MM.1S (cell line): ENCODE data around the gene PLIN4.

ENCODE experiments used
- DNase-seq: peaks from one replicate; pipeline ENCODE4 v3.0.0-alpha.2; 2015
- H2AFZ ChIP-seq: fragments of 300-600 bp; sonication (generic); 2 replicates; pipeline ENCODE4 v1.6.0; 2016; ENCODE audit warnings: antibody characterized with exemption, low read length
- H3F3A ChIP-seq: fragments of 300-600 bp; sonication (generic); 2 replicates; pipeline ENCODE4 v1.6.1; 2016; ENCODE audit warnings: mild to moderate bottlenecking, antibody characterized with exemption, low read length, moderate library complexity, mixed read lengths; ENCODE audit not compliant: insufficient read depth
- H3K27ac ChIP-seq: fragments of 300-600 bp; sonication (generic); 2 replicates; pipeline ENCODE4 v1.5.1; 2016; ENCODE audit warnings: mild to moderate bottlenecking, low read length
- H3K27me3 ChIP-seq: fragments of 300-600 bp; sonication (generic); replicated peaks from 2 replicates; pipeline ENCODE4 v1.6.0; 2016; ENCODE audit warnings: low read length; ENCODE audit not compliant: insufficient read depth
- H3K36me3 ChIP-seq: fragments of 300-600 bp; sonication (generic); replicated peaks from 2 replicates; pipeline ENCODE4 v1.6.1; 2016; ENCODE audit warnings: mild to moderate bottlenecking, low read length, mixed read lengths; ENCODE audit not compliant: insufficient read depth
- H3K4me1 ChIP-seq: fragments of 300-600 bp; sonication (generic); 2 replicates; pipeline ENCODE4 v1.6.1; 2016; ENCODE audit warnings: low read length, mixed read lengths
- H3K4me2 ChIP-seq: fragments of 300-600 bp; sonication (generic); 2 replicates; pipeline ENCODE4 v1.6.0; 2016; ENCODE audit warnings: low read depth, low read length
- H3K4me3 ChIP-seq: fragments of 300-600 bp; sonication (generic); 2 replicates; pipeline ENCODE4 v1.5.1; 2016; ENCODE audit warnings: low read length, mixed read lengths
- H3K79me2 ChIP-seq: fragments of 300-600 bp; sonication (generic); 2 replicates; pipeline ENCODE4 v1.6.1; 2016; ENCODE audit warnings: mixed run types, low read length, mixed read lengths
- H3K9ac ChIP-seq: fragments of 300-600 bp; sonication (generic); 2 replicates; pipeline ENCODE4 v1.6.1; 2016; ENCODE audit warnings: low read length, mixed read lengths
- H3K9me2 ChIP-seq: fragments of 300-600 bp; sonication (generic); replicated peaks from 2 replicates; pipeline ENCODE4 v1.6.1; 2016; ENCODE audit warnings: mild to moderate bottlenecking, low read length, mixed read lengths; ENCODE audit not compliant: insufficient read depth
- H3K9me3 ChIP-seq: fragments of 300-600 bp; sonication (generic); replicated peaks from 2 replicates; pipeline ENCODE4 v1.6.1; 2016; ENCODE audit warnings: mild to moderate bottlenecking, low read length, mixed read lengths; ENCODE audit not compliant: insufficient read depth
- H4K20me1 ChIP-seq: fragments of 300-600 bp; sonication (generic); 2 replicates; pipeline ENCODE4 v1.6.1; 2016; ENCODE audit warnings: mild to moderate bottlenecking, low read length, moderate library complexity, mixed read lengths; ENCODE audit not compliant: insufficient read depth
- EZH2 ChIP-seq: fragments of 300-600 bp; sonication (generic); optimal IDR thresholded peaks from 2 replicates; pipeline ENCODE3; 2017; ENCODE audit warnings: low read depth, mild to moderate bottlenecking, antibody characterized with exemption, low read length, mixed read lengths
- EZH2phosphoT487 ChIP-seq: fragments of 300-600 bp; sonication (generic); IDR thresholded peaks from 2 replicates; pipeline ENCODE4 v1.6.1; 2018; ENCODE audit warnings: antibody characterized with exemption, low read length
- TF ChIP-seq, protein P1 (sequence below): fragments of 300-600 bp; sonication (generic); IDR thresholded peaks from 2 replicates; pipeline ENCODE4 v1.5.1; 2016; ENCODE audit warnings: antibody characterized with exemption, low read length, mixed read lengths

Gene PLIN4

DNA sequence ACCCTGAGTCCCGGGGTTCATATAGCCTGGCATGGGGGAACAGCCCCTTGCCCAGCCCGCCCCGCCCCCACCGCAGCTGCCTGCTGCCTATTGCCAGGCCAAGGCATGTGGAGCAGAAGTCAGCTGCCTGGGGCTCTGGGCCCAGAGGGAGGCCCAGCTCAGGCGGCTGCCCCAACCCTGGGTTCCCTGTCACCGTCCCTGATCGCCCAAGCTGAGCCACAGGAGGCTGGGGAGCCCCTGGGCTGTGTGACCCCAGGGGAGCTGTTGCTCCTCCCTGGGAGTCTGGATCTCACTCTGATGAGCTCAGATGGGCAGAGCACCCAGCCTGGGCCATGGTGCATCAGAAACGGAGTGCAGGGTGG is 1.4 kb downstream of the PLIN4 start:
- H4K20me1 ChIP-seq, result no peaks in the 10 kb centered on the region
- H3K4me3 ChIP-seq, result no peak overlapping the region
- no peaks in the 10 kb centered on the region for H3F3A ChIP-seq
- no peaks in the 10 kb centered on the region for H3K36me3 ChIP-seq
- H3K27me3 ChIP-seq, result peaks cover 77% of the 10 kb centered on the region
- H3K9me3 ChIP-seq, result no peaks in the 10 kb centered on the region
- DNase-seq, result no peak
- H3K4me1 ChIP-seq, result no peaks in the 10 kb centered on the region
- H3K4me2 ChIP-seq, result no peak overlapping the region
- TF ChIP-seq EZH2 (no peak), EZH2phosphoT487 (no peak)
- TF ChIP-seq, protein P1, sequence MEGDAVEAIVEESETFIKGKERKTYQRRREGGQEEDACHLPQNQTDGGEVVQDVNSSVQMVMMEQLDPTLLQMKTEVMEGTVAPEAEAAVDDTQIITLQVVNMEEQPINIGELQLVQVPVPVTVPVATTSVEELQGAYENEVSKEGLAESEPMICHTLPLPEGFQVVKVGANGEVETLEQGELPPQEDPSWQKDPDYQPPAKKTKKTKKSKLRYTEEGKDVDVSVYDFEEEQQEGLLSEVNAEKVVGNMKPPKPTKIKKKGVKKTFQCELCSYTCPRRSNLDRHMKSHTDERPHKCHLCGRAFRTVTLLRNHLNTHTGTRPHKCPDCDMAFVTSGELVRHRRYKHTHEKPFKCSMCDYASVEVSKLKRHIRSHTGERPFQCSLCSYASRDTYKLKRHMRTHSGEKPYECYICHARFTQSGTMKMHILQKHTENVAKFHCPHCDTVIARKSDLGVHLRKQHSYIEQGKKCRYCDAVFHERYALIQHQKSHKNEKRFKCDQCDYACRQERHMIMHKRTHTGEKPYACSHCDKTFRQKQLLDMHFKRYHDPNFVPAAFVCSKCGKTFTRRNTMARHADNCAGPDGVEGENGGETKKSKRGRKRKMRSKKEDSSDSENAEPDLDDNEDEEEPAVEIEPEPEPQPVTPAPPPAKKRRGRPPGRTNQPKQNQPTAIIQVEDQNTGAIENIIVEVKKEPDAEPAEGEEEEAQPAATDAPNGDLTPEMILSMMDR, result no peak
- H3K27ac ChIP-seq, result no peak overlapping the region
- H3K9ac ChIP-seq, result no peak overlapping the region
- no peak overlapping the region for H2AFZ ChIP-seq
- no peaks in the 10 kb centered on the region for H3K79me2 ChIP-seq
- no peaks in the 10 kb centered on the region for H3K9me2 ChIP-seq

DNA sequence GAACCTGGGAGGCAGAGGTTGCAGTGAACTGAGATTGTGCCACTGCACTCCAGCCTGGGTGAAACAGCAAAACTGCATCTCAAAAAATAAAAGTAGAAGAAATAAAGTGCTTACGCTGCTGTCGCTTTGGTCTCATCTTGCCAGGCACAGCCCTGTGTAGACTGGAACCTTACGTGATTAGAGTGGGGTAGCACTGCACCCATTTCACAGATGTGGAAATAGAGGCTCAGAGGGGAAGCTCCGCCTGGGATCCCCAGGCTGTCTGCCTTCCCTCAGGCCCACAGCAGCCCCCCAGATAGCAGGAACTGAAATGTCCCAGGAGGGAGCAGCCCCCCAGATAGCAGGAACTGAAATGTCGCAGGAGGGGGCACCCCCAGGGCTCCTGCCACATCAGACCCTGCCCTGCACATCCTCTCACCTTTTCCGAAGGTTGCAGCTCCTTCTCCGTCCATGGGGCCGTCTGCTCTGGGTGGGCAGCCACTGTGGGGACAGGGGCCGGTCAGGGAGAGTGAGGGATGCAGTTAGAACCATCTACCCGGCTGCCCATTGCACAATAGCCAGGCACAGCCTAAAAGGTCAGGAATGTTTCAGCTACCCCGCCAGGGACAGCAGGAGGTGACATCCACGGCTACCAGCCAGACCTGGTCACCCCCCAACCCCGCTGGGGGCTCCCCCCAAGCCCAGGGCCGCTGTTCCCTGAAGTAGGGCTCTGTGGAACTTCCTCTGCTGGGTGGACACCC is 1.9 kb downstream of the PLIN4 start:
- Histone ChIP-seq H3K4me2 (no peak overlapping the region), H3K9me2 (no peaks in the 10 kb centered on the region), H3K79me2 (no peaks in the 10 kb centered on the region), H3K4me3 (no peak overlapping the region), H3K36me3 (no peaks in the 10 kb centered on the region), H3K27me3 (peaks cover 74% of the 10 kb centered on the region), H3F3A (no peaks in the 10 kb centered on the region), H3K4me1 (no peaks in the 10 kb centered on the region), H3K27ac (no peak overlapping the region), H3K9me3 (no peaks in the 10 kb centered on the region), H3K9ac (no peak overlapping the region), H2AFZ (no peak overlapping the region), H4K20me1 (no peaks in the 10 kb centered on the region)
- DNase-seq, result no peak
- TF ChIP-seq EZH2 (no peak), EZH2phosphoT487 (no peak)
- TF ChIP-seq, protein P1, result no peak

DNA sequence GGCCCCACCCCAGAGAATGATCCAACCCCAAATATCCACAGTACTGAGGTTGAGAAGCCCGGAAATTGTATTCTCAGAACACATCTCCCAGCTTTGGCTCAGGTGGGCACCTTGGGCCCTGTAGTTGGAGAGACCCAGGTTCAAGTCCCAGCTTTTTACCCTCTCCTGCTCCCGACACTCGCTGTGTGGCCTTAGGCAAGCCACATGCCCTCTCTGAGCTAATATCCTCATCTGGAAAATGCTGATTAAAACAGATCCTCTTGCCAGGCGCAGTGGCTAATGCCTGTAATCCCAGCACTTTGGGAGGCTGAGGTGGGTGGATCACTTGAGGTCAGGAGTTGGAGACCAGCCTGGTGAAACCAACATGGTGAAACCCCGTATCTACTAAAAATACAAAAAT is 2.6 kb downstream of the PLIN4 start:
- no peaks in the 10 kb centered on the region for H3K36me3 ChIP-seq
- H3F3A ChIP-seq, result no peaks in the 10 kb centered on the region
- H3K9me2 ChIP-seq, result no peaks in the 10 kb centered on the region
- TF ChIP-seq, protein P1, result no peak
- TF ChIP-seq EZH2phosphoT487 (no peak), EZH2 (no peak)
- no peak overlapping the region for H3K9ac ChIP-seq
- H2AFZ ChIP-seq, result no peak overlapping the region
- H3K4me1 ChIP-seq, result no peaks in the 10 kb centered on the region
- no peak overlapping the region for H3K4me3 ChIP-seq
- H3K9me3 ChIP-seq, result no peaks in the 10 kb centered on the region
- DNase-seq, result no peak
- H3K27me3 ChIP-seq, result peaks cover 68% of the 10 kb centered on the region
- no peak overlapping the region for H3K4me2 ChIP-seq
- H3K79me2 ChIP-seq, result no peaks in the 10 kb centered on the region
- H4K20me1 ChIP-seq, result no peaks in the 10 kb centered on the region
- H3K27ac ChIP-seq, result no peak overlapping the region
